VCaP (cell line): ENCODE measurements around the gene LMBRD1.

Source experiments
- H3K27ac ChIP-seq: fragments of 450-650 bp; 2 replicates; pipeline ENCODE4 v1.5.1; 2017
- TF ChIP-seq, protein P1 (sequence below): fragments of 450-650 bp; conservative IDR thresholded peaks from 2 replicates; pipeline ENCODE4 v1.5.1; 2017; ENCODE audit warnings: mild to moderate bottlenecking, moderate library complexity

Gene LMBRD1

DNA sequence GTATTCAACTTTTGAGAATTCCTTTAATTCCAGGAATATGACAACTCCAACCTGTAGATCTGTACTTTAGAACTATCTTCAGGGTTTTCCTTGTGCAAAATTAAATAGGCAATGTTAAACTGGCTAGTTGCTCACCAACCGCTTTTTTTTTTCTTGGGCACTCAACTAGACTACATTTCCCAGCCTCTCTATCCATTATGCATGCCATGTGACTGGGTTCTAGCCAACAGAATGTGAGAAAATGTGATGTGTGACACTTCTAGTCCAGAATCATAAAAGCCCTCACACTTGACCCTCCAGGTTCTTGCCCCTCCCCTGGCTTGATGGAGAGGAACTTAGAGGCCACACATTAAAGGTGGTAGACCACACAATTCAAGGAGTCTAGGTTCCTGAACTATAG, 166.0 kb downstream of the LMBRD1 start:
- TF ChIP-seq, protein P1, sequence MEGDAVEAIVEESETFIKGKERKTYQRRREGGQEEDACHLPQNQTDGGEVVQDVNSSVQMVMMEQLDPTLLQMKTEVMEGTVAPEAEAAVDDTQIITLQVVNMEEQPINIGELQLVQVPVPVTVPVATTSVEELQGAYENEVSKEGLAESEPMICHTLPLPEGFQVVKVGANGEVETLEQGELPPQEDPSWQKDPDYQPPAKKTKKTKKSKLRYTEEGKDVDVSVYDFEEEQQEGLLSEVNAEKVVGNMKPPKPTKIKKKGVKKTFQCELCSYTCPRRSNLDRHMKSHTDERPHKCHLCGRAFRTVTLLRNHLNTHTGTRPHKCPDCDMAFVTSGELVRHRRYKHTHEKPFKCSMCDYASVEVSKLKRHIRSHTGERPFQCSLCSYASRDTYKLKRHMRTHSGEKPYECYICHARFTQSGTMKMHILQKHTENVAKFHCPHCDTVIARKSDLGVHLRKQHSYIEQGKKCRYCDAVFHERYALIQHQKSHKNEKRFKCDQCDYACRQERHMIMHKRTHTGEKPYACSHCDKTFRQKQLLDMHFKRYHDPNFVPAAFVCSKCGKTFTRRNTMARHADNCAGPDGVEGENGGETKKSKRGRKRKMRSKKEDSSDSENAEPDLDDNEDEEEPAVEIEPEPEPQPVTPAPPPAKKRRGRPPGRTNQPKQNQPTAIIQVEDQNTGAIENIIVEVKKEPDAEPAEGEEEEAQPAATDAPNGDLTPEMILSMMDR, result no peak
- no peak overlapping the region for H3K27ac ChIP-seq

DNA sequence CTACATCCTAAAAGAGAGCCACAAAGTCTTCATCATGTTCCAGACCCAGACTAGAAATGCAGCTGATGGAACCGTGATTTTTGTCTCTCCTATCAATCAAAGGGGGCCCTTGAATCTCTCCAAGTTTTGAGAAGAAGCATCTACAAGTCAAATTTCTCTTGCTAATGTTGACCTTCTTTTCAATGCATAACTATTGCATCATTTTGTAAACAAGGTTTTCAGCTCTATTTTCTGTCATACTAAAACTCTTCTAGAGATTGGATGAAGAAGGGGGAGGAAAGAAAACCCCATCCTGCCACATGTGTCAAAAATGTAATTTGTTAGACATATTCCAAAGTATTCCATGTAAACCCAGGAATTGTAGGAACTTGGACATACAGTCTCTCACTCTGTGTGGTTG, 169.2 kb downstream of the LMBRD1 start:
- TF ChIP-seq, protein P1, result no peak
- H3K27ac ChIP-seq, result no peak overlapping the region

DNA sequence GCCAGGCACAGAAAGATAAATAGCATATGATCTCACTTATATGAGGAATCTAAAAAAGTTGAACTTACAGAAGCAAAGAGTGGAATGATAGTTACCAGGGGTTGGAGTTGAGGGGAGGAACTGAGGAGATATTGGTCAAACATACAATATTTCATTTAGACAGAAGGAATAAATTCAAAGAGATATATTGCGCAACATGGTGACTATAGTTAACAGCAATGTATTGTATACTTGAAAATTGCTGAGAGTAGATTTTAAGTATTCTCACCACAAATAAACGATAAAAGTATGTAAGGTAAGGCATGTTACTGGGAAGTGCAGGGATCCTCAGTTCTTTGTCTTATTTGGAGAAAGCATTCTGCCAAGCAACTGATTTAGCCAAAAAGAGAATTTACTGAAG, 171.9 kb downstream of the LMBRD1 start:
- H3K27ac ChIP-seq, result no peak overlapping the region
- TF ChIP-seq, protein P1, result no peak
